Measurements from ENCODE around the gene TFB1M. TPM values are rescaled to one million over a fixed set of nuclear protein-coding genes. Genes with fewer than 3 reads are reported as not detected.
"Not testable (repeated sequence)": the region's sequence is repeated elsewhere in the genome, so short reads cannot be mapped to it uniquely, and the experiment has no call there.

Gene TFB1M
- total RNA-seq, 2 experiments from 2014 or later: 24.6 to 28.1 TPM

DNA sequence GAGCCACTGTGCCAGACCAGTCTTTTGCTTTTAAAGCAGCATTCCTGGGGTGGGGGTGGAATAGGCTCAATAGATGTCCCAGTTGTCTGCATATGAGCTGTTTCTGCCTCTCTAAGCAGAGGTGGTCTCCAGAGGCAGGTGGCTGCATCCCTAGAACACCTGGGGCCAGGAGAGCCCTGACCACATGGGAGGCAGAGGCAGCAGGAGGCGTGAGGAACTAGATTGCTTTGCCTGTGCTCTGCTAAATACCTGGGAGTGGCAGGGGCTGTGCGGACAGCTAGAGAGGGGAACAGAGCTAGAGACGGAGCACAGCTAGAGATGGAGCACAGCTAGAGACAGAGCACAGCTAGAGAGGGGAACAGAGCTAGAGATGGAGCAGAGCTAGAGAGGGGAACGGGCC, 79.6 kb downstream of the TFB1M start:
- POLR2A ChIA-PET: interaction anchor here (1.3 kb wide), 1 partner anchor 11 kb away, joined by 4 read pairs; no protein-coding TSS in a partner anchor
- H3K4me1 Mint-ChIP-seq: no peaks in the 10 kb centered on the region
- H3K36me3 Mint-ChIP-seq (ENCODE audit: low read depth): peaks cover 15% of the 10 kb centered on the region
- H3K9me3 Mint-ChIP-seq: peaks cover 9% of the 10 kb centered on the region
- no peaks in the 10 kb centered on the region for H3K27me3 Mint-ChIP-seq
- DNase-seq: no peak
- H3K27ac Mint-ChIP-seq: no peak overlapping the region
- CTCF ChIA-PET: interaction anchor here (0.5 kb wide), 1 partner anchor 32 kb away, joined by 3 read pairs; no protein-coding TSS in a partner anchor
- H3K4me3 Mint-ChIP-seq: no peak overlapping the region

DNA sequence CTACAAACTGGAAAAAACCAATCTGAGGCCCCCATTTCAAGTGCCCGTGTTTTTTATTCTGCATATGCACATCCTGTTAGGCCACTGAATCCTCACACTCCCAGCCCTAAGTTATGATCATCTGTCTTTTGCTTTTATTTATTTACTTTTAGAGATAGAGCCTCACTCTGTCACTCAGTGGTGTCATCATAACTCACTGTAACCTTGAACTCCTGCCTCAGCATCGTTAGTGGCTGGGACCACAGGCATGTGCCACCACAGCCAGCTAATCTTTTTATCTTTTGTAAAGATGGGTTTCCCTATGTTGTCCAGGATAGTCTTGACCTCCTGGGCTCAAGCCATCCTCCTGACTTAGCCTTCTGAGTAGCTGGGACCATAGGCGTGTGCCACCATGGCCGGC, 80.1 kb downstream of the TFB1M start:
- Mint-ChIP-seq H3K27me3 (no peaks in the 10 kb centered on the region), H3K9me3 (peaks cover 9% of the 10 kb centered on the region), H3K4me3 (no peak overlapping the region), H3K4me1 (no peaks in the 10 kb centered on the region), H3K27ac (no peak overlapping the region), H3K36me3 (ENCODE audit: low read depth) (peaks cover 15% of the 10 kb centered on the region)
- ChIA-PET POLR2A (interaction anchor here (0.6 to 1.3 kb wide), 2 partner anchors 9 to 10 kb away, joined by 3 to 4 read pairs; no protein-coding TSS in a partner anchor), CTCF (no interaction called here)
- DNase-seq: no peak

DNA sequence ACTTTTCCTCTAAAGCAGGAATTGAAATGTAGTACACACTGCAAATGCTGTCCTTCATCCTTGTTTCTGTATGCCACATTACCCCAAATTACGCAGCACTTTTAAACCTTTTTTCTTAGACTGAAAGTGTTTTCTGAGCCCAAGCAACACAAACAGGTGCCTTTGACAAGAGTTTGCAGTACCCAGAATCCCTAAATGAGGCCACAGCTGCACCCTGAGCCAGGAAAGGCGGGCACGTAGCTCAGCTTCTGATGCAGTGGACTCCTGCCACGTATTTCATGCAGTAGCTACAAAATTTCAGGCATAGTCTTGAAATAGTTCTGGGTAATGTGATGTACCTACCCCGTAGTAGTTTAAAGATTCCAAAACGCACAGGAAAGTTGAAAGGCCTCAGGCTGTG, 81.4 kb downstream of the TFB1M start:
- ChIA-PET POLR2A (no interaction called here), CTCF (interaction anchor here (0.7 kb wide), 1 partner anchor 10 kb away, joined by 3 read pairs; no protein-coding TSS in a partner anchor)
- no peaks in the 10 kb centered on the region for H3K27me3 Mint-ChIP-seq
- peaks cover 4% of the 10 kb centered on the region for H3K9me3 Mint-ChIP-seq
- no peak overlapping the region for H3K27ac Mint-ChIP-seq
- no peaks in the 10 kb centered on the region for H3K4me1 Mint-ChIP-seq
- no peak overlapping the region for H3K4me3 Mint-ChIP-seq
- H3K36me3 Mint-ChIP-seq (ENCODE audit: low read depth): peaks cover 9% of the 10 kb centered on the region
- no peak for DNase-seq

DNA sequence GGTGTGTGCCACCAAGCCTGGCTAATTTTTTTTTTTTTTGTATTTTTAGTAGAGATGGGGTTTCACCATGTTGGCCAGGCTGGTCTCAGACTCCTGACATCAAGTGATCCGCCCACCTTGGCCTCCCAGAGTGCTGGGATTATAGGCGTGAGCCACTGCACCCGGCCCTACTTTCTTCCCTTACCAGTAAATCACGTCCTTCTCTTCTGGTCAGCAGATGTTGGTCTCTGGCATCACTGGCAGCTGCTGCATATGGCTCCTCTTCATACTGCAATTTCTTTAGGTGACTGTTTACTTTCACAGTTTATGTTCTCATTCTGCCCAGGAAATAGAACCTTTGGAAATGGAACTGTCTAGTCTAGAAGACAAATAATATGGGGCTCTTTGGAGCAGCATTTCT, 83.3 kb downstream of the TFB1M start:
- H3K27ac Mint-ChIP-seq; H3K4me3 Mint-ChIP-seq; H3K36me3 Mint-ChIP-seq (ENCODE audit: low read depth); CTCF ChIA-PET; H3K27me3 Mint-ChIP-seq; POLR2A ChIA-PET; H3K9me3 Mint-ChIP-seq; DNase-seq; H3K4me1 Mint-ChIP-seq: not testable (repeated sequence)

DNA sequence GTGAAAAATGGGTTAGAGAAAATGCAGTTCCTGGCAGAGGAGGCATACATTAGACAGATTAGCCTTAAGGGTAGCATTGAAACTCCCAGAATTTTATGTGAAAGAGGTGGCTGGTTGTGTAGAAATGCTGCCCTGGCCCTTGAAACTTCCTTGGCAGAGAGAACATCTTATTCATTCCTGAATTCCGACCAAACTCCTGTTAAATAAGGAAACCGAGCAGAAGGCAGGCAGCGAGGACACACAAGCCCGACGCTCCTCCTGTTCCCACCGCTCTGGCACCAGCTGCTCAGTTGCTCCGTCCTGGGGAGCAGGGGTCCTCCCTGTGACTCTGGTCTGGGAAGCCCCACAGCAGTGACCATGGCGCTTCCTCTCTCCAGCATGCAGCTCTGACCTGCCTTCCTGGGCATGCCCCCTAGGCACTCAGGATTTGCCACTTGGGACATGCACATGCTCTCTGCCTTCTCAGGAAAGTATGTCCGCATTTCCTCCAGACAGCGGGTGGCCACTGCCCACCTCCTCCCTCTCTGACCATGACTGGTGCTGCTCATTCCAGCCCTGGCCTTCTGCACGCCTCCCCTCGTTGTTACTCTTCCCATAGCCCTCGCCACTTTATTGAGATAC, 85.6 kb downstream of the TFB1M start:
- Mint-ChIP-seq H3K27me3 (no peaks in the 10 kb centered on the region), H3K4me1 (peaks cover 18% of the 10 kb centered on the region), H3K4me3 (no peak overlapping the region), H3K9me3 (peaks cover 4% of the 10 kb centered on the region), H3K27ac (no peak overlapping the region), H3K36me3 (ENCODE audit: low read depth) (peaks cover 5% of the 10 kb centered on the region)
- ChIA-PET CTCF (no interaction called here), POLR2A (no interaction called here)
- no peak for DNase-seq

DNA sequence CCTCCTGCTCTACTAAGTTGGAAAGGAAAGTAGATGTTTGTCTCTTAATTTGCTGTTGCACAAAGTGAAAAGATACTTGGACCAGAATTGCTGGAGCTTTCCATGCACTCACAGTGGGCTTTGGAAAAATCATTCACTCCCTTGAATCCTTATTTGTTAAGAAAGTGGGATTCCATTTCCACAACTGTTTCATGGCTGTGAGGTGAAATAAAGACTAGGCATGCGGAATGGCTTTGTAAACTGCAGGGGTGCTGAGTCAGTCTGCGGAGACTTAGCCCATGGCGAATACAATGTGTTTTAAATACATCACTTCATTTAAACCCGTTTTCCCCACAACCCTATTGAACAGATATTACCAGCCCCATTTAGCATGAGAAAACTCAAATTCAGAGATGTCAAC, 87.2 kb downstream of the TFB1M start:
- Mint-ChIP-seq H3K4me3 (no peak overlapping the region), H3K27me3 (no peaks in the 10 kb centered on the region), H3K27ac (no peak overlapping the region), H3K4me1 (peaks cover 22% of the 10 kb centered on the region), H3K36me3 (ENCODE audit: low read depth) (peaks cover 5% of the 10 kb centered on the region), H3K9me3 (peaks cover 4% of the 10 kb centered on the region)
- DNase-seq: no peak
- ChIA-PET POLR2A (no interaction called here), CTCF (no interaction called here)

DNA sequence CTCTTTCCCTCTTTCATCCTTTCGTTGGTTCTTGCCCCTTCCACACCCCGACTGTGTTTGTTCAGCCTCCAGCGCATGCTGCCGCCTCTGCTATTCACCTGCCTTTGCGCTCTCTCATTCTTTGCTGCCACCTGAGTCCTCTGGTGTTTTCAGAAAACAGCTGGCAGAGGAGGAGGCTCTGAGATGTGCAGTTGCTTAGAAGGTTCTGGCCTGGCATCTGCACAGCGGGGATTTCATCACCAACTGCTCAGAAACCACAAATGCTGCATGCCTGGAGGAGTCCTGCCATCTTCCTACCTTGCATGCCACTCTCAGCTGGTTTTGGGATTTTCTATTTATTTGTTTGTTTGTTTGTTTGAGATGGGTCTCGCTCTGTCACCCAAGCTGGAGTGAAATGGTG, 89.7 kb downstream of the TFB1M start:
- H3K4me1 Mint-ChIP-seq: peaks cover 22% of the 10 kb centered on the region
- DNase-seq: no peak
- ChIA-PET CTCF (interaction anchor here (1.8 to 2.0 kb wide), 2 partner anchors 24 to 47 kb away, joined by 6 read pairs; no protein-coding TSS in a partner anchor), POLR2A (interaction anchor here (0.6 to 1.9 kb wide), 6 partner anchors 9 to 70 kb away, joined by 3 to 7 read pairs (median 4); no protein-coding TSS in a partner anchor)
- peak overlapping the region; percentile 85 for H3K27ac Mint-ChIP-seq
- no peaks in the 10 kb centered on the region for H3K36me3 Mint-ChIP-seq (ENCODE audit: low read depth)
- H3K27me3 Mint-ChIP-seq: no peaks in the 10 kb centered on the region
- H3K4me3 Mint-ChIP-seq: no peak overlapping the region
- H3K9me3 Mint-ChIP-seq: no peaks in the 10 kb centered on the region

DNA sequence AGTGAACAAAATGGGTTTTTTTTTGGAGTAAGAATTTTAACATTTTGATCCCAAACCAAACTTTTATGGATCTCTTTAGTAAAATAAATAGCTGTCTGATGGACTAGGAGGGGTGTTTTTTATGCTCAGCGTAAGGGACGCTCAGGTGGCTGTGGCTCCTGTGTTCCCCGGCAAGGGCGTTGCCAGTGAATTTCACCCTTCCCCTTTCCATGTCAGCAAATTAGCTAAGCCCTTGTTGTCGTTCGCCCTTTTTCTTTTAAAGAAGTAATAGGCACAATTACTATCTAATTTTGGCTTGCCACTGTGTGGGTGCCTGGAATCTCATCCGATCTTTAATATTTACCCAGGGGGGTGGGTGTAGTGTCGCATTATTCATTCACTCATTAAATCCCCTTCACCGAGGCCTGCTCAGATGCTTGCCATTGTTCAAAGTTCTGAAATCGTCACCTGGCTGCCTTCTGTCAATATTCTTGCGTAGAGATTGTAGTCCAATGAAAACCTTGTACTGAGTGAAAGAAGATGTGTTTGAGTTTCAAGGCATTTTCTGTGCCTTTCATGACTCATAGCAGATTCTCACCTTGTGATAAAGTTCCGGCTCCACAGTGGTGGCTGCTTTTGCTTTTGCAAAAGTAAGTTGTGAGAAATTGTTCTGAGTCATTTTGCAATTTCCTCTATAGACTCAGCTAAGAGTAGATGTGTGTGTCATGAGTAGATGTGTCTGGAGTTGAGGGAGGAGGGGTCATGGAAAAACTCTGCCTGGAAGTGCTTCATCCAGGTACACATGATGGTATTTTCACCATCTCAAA, 90.4 kb downstream of the TFB1M start:
- Mint-ChIP-seq H3K27ac (peak overlapping the region; percentile 85), H3K4me3 (peak overlapping the region; percentile 53), H3K9me3 (no peaks in the 10 kb centered on the region), H3K4me1 (peaks cover 22% of the 10 kb centered on the region), H3K36me3 (ENCODE audit: low read depth) (no peaks in the 10 kb centered on the region), H3K27me3 (no peaks in the 10 kb centered on the region)
- CTCF ChIA-PET: interaction anchor here (0.7 to 2.0 kb wide), 3 partner anchors 12 to 46 kb away, joined by 4 to 6 read pairs (median 6); no protein-coding TSS in a partner anchor
- POLR2A ChIA-PET: interaction anchor here (1.0 to 1.9 kb wide), 5 partner anchors 11 to 70 kb away, joined by 3 to 7 read pairs (median 4); no protein-coding TSS in a partner anchor
- DNase-seq: peak; percentile 70

DNA sequence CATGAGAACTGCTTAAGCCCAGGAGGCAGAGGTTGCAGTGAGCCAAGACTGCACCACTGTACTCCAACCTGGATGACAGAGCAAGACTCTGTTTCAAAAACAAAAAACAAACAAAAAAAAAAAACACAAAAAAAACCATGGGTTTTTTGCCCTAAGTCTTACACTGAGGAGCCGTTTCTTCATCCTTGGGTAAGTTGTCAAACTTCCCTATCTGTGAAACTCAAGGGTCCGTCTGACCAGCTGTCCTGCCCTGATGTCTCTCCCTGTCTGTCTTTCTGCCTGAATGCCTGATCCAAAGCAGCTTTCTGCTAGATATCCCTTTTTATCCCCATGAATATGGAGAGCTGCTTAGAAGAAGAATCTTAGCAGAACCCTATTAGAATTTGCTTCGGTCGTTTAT, 91.8 kb downstream of the TFB1M start:
- ChIA-PET POLR2A (no interaction called here), CTCF (interaction anchor here (0.6 kb wide), 1 partner anchor 289 kb away, joined by 3 read pairs; no protein-coding TSS in a partner anchor)
- H3K27me3 Mint-ChIP-seq: no peaks in the 10 kb centered on the region
- no peak for DNase-seq
- H3K36me3 Mint-ChIP-seq (ENCODE audit: low read depth): no peaks in the 10 kb centered on the region
- H3K27ac Mint-ChIP-seq: no peak overlapping the region
- H3K4me1 Mint-ChIP-seq: peaks cover 22% of the 10 kb centered on the region
- H3K4me3 Mint-ChIP-seq: no peak overlapping the region
- no peaks in the 10 kb centered on the region for H3K9me3 Mint-ChIP-seq

DNA sequence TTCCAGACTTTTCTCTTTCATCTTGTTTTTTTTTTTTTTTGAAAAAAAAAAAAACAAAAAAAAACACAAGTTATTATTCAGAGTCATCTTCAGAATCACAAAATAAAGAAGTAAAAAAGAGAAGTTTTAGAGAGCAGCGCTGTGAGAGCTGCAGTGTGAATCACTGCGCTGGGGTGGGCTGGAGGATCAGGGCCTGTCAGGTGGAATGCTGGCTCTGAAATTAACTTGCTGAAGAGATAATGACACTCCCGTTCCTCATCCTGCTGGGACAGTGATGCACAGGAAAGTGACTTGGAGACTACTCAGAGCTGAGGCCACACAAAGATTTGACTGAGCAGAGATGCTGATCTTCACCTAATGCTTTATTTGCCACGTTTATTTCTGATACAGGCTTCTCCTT, 93.2 kb downstream of the TFB1M start:
- H3K4me3 Mint-ChIP-seq: no peak overlapping the region
- POLR2A ChIA-PET: no interaction called here
- no peaks in the 10 kb centered on the region for H3K9me3 Mint-ChIP-seq
- H3K36me3 Mint-ChIP-seq (ENCODE audit: low read depth): no peaks in the 10 kb centered on the region
- CTCF ChIA-PET: no interaction called here
- H3K4me1 Mint-ChIP-seq: peaks cover 22% of the 10 kb centered on the region
- no peak for DNase-seq
- peaks cover 2% of the 10 kb centered on the region for H3K27me3 Mint-ChIP-seq
- no peak overlapping the region for H3K27ac Mint-ChIP-seq

DNA sequence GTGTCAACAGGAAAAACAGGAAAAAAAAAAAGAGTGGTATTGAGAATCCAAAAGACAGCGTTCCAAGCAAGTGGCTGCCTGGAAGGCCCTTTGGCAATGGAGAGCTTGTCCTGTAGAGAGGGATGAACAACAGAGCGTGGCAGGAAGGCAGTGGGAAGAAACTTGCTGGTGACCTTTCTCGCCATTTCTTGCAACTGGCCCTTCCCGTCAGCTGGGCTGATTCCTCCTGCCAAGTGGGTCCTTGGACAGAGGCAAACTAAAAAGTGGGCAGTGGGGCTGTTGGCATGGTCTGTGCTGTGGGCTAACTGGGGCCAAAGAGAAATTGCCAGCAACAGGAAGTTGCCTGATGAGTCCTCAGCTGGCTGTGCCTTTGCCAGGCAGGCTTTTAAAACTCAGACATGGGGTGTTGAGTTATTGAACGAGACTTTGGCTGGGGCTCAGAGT, 94.4 kb downstream of the TFB1M start:
- POLR2A ChIA-PET: no interaction called here
- H3K27me3 Mint-ChIP-seq: peaks cover 4% of the 10 kb centered on the region
- CTCF ChIA-PET: no interaction called here
- peaks cover 17% of the 10 kb centered on the region for H3K4me1 Mint-ChIP-seq
- no peaks in the 10 kb centered on the region for H3K9me3 Mint-ChIP-seq
- H3K36me3 Mint-ChIP-seq (ENCODE audit: low read depth): no peaks in the 10 kb centered on the region
- H3K27ac Mint-ChIP-seq: no peak overlapping the region
- no peak overlapping the region for H3K4me3 Mint-ChIP-seq
- DNase-seq: no peak

DNA sequence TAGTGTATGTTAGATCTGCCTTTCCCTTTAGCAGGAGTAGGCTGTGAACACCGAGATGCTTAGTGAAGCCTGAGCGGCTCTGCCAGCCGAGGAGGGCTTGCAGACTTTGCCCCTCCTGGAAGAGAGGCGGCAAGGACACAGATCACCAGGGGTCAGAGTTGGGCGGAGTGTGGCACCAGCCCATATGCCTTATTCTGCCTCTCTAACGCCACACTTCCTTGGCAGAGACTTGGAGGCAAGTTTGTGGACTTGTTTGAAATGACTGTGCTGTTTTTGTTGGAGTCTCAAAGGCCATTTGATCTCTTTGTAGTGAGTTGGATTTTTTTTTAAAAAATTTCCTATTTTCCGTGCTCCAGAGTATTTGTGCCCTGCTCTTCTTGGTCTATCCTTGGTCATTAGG, 95.0 kb downstream of the TFB1M start:
- H3K27ac Mint-ChIP-seq: no peak overlapping the region
- POLR2A ChIA-PET: no interaction called here

DNA sequence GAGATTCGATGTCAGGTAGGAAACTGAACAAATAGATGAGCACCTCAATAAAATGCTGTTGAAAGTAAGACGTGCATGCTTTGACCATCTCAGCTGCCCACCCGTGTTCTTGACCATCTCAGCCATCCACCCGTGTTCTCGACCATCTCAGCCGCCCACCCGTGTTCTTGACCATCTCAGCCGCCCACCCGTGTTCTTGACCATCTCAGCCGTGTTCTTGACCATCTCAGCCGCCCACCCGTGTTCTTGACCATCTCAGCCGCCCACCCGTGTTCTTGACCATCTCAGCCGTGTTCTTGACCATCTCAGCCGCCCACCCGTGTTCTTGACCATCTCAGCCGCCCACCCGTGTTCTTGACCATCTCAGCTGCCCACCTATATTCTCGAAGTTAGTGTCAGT, 95.6 kb downstream of the TFB1M start:
- H3K36me3 Mint-ChIP-seq (ENCODE audit: low read depth); H3K4me3 Mint-ChIP-seq; H3K27ac Mint-ChIP-seq; H3K4me1 Mint-ChIP-seq; POLR2A ChIA-PET; H3K9me3 Mint-ChIP-seq; DNase-seq; H3K27me3 Mint-ChIP-seq; CTCF ChIA-PET: not testable (repeated sequence)

More for the DNA sequence above, 95.0 kb downstream of the TFB1M start:
- Mint-ChIP-seq H3K4me3 (no peak overlapping the region), H3K4me1 (peaks cover 11% of the 10 kb centered on the region), H3K36me3 (ENCODE audit: low read depth) (no peaks in the 10 kb centered on the region), H3K9me3 (no peaks in the 10 kb centered on the region), H3K27me3 (peaks cover 4% of the 10 kb centered on the region)
- CTCF ChIA-PET: no interaction called here
- no peak for DNase-seq

Measured in activated CD4-positive, alpha-beta memory T cell treated with anti-CD3 and anti-CD28 coated beads, Interleukin-2, amount 10 ng/mL, durations not matched to agents 7 days and 5 days (primary cell).